Measurements from ENCODE around the gene ISM1. TPM values are rescaled to one million over a fixed set of nuclear protein-coding genes. Genes with fewer than 3 reads are reported as not detected.

The ISM1 gene
- total and polyA plus RNA-seq, 2 experiments from 2014 or later: 0.15 to 0.63 TPM

DNA sequence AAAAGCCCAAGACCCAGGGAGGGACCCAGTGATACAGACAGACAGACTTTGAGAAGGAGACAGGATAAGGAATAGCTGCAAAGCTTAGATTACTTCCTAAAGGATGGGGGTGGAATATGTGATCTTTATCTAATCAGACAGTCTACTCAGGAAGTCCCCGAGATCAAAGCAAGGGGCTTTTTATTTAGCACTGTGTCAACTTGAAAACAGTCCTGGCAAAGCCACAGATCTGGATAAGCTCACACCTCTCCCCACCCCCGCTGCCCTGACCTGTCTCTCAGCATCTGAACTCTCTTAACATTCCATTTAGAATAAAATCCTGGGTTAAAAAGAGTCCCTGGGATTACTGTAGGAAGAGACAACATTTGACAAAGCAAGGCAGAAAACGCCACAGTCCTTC lies 101.5 kb downstream of the ISM1 start (continued):
- TF ChIP-seq, protein P1, sequence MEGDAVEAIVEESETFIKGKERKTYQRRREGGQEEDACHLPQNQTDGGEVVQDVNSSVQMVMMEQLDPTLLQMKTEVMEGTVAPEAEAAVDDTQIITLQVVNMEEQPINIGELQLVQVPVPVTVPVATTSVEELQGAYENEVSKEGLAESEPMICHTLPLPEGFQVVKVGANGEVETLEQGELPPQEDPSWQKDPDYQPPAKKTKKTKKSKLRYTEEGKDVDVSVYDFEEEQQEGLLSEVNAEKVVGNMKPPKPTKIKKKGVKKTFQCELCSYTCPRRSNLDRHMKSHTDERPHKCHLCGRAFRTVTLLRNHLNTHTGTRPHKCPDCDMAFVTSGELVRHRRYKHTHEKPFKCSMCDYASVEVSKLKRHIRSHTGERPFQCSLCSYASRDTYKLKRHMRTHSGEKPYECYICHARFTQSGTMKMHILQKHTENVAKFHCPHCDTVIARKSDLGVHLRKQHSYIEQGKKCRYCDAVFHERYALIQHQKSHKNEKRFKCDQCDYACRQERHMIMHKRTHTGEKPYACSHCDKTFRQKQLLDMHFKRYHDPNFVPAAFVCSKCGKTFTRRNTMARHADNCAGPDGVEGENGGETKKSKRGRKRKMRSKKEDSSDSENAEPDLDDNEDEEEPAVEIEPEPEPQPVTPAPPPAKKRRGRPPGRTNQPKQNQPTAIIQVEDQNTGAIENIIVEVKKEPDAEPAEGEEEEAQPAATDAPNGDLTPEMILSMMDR (conservative IDR thresholded peaks at IDR 0.05; ENCODE audit: low read depth in 2 of 2): no peak
- no peak for TF ChIP-seq NANOG (IDR thresholded peaks at IDR 0.05; ENCODE audit: borderline replicate concordance)

DNA sequence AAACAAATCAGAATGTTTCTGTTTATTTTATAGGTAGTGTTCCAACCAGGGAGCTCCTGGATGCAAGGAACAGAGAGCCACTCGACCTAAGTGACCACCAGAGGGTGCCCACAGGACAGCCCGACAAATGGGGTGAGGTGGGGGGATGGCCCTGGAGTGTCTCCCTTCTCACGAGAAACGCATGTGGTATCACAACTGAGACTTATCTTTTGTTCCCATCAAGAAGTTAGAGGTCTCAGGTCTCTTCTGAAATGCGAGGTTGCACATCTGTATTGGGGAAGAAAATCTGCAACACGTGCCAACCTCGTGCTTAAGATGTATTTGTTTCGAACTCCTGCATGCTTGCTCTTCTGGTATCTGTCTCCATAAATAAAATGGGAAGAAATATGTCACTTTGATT lies 104.0 kb downstream of the ISM1 start:
- no peak overlapping the region for H3K27ac Mint-ChIP-seq
- H3K27me3 Mint-ChIP-seq (ENCODE audit: insufficient read depth, low read depth, poor library complexity): no peaks in the 10 kb centered on the region
- peaks cover 9% of the 10 kb centered on the region; the same call in 2 of the 3 replicates for H3K9me3 Mint-ChIP-seq
- no peaks in the 10 kb centered on the region for H3F3A ChIP-seq (replicated peaks; ENCODE audit: low read depth)
- peaks cover 14% of the 10 kb centered on the region for H3K4me1 Mint-ChIP-seq
- H3K4me1 ChIP-seq (ENCODE audit: insufficient read depth): no peaks in the 10 kb centered on the region; the same call in none of the 2 replicates
- H3K4me3 ChIP-seq: no peak overlapping the region
- H3K36me3 ChIP-seq (ENCODE audit: insufficient read depth): no peaks in the 10 kb centered on the region
- TF ChIP-seq, protein P2, sequence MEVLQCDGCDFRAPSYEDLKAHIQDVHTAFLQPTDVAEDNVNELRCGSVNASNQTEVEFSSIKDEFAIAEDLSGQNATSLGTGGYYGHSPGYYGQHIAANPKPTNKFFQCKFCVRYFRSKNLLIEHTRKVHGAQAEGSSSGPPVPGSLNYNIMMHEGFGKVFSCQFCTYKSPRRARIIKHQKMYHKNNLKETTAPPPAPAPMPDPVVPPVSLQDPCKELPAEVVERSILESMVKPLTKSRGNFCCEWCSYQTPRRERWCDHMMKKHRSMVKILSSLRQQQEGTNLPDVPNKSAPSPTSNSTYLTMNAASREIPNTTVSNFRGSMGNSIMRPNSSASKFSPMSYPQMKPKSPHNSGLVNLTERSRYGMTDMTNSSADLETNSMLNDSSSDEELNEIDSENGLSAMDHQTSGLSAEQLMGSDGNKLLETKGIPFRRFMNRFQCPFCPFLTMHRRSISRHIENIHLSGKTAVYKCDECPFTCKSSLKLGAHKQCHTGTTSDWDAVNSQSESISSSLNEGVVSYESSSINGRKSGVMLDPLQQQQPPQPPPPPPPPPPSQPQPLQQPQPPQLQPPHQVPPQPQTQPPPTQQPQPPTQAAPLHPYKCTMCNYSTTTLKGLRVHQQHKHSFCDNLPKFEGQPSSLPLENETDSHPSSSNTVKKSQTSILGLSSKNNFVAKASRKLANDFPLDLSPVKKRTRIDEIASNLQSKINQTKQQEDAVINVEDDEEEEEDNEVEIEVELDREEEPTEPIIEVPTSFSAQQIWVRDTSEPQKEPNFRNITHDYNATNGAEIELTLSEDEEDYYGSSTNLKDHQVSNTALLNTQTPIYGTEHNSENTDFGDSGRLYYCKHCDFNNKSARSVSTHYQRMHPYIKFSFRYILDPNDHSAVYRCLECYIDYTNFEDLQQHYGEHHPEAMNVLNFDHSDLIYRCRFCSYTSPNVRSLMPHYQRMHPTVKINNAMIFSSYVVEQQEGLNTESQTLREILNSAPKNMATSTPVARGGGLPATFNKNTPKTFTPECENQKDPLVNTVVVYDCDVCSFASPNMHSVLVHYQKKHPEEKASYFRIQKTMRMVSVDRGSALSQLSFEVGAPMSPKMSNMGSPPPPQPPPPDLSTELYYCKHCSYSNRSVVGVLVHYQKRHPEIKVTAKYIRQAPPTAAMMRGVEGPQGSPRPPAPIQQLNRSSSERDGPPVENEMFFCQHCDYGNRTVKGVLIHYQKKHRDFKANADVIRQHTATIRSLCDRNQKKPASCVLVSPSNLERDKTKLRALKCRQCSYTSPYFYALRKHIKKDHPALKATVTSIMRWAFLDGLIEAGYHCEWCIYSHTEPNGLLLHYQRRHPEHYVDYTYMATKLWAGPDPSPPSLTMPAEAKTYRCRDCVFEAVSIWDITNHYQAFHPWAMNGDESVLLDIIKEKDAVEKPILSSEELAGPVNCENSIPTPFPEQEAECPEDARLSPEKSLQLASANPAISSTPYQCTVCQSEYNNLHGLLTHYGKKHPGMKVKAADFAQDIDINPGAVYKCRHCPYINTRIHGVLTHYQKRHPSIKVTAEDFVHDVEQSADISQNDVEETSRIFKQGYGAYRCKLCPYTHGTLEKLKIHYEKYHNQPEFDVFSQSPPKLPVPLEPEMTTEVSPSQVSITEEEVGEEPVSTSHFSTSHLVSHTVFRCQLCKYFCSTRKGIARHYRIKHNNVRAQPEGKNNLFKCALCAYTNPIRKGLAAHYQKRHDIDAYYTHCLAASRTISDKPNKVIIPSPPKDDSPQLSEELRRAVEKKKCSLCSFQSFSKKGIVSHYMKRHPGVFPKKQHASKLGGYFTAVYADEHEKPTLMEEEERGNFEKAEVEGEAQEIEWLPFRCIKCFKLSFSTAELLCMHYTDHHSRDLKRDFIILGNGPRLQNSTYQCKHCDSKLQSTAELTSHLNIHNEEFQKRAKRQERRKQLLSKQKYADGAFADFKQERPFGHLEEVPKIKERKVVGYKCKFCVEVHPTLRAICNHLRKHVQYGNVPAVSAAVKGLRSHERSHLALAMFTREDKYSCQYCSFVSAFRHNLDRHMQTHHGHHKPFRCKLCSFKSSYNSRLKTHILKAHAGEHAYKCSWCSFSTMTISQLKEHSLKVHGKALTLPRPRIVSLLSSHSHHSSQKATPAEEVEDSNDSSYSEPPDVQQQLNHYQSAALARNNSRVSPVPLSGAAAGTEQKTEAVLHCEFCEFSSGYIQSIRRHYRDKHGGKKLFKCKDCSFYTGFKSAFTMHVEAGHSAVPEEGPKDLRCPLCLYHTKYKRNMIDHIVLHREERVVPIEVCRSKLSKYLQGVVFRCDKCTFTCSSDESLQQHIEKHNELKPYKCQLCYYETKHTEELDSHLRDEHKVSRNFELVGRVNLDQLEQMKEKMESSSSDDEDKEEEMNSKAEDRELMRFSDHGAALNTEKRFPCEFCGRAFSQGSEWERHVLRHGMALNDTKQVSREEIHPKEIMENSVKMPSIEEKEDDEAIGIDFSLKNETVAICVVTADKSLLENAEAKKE (CRISPR knock-in tag; IDR thresholded peaks at IDR 0.05): 0 out of 2 replicates have a peak, but pooled peaks have one; percentile 33
- TF ChIP-seq, protein P1 (conservative IDR thresholded peaks at IDR 0.05; ENCODE audit: low read depth in 2 of 2): peak; percentile 90 to 96
- TF ChIP-seq NANOG (IDR thresholded peaks at IDR 0.05; ENCODE audit: borderline replicate concordance): no peak
- no peaks in the 10 kb centered on the region for H3K79me2 ChIP-seq (replicated peaks; ENCODE audit: insufficient read depth)
- H3K27ac ChIP-seq (ENCODE audit: low read depth): no peak overlapping the region
- peaks cover 6% of the 10 kb centered on the region; the same call in 2 of the 3 replicates for H3K36me3 Mint-ChIP-seq (ENCODE audit: low read depth)
- no peaks in the 10 kb centered on the region for H3K9me2 ChIP-seq (ENCODE audit: insufficient read depth)
- DNase-seq (ENCODE audit: low spot score) (peak; percentile 80), ATAC-seq (peak; percentile 100)
- no peak overlapping the region for H3K4me2 ChIP-seq
- no peaks in the 10 kb centered on the region for H4K20me1 ChIP-seq (replicated peaks; ENCODE audit: insufficient read depth)
- H3K4me3 Mint-ChIP-seq: no peak overlapping the region
- peak overlapping the region; percentile 75 for H2AFZ ChIP-seq
- no peaks in the 10 kb centered on the region for H3K27me3 ChIP-seq (ENCODE audit: insufficient read depth)
